IPS-18a (cell line): ENCODE results near the gene NAA80.

ENCODE experiments used
- H3K27ac ChIP-seq: one replicate; pipeline ENCODE4 v1.5.1; 2013; ENCODE audit warnings: low read length
- H3K27me3 ChIP-seq: one replicate; pipeline ENCODE4 v1.6.1; 2013; ENCODE audit warnings: mild to moderate bottlenecking, low read length; ENCODE audit not compliant: control insufficient read depth, insufficient read depth
- H3K36me3 ChIP-seq: one replicate; pipeline ENCODE4 v1.6.1; 2013; ENCODE audit warnings: low read depth, low read length; ENCODE audit not compliant: control insufficient read depth
- H3K4me1 ChIP-seq: one replicate; pipeline ENCODE4 v1.6.1; 2013; ENCODE audit warnings: low read depth, low read length; ENCODE audit not compliant: control insufficient read depth
- H3K4me3 ChIP-seq: one replicate; pipeline ENCODE4 v1.5.1; 2013; ENCODE audit warnings: low read length
- H3K9ac ChIP-seq: one replicate; pipeline ENCODE4 v1.6.1; 2013; ENCODE audit warnings: mild to moderate bottlenecking, low read length, moderate library complexity
- H3K9me3 ChIP-seq: one replicate; pipeline ENCODE4 v1.6.1; 2013; ENCODE audit warnings: low read depth, low read length; ENCODE audit not compliant: control insufficient read depth

The NAA80 gene

DNA sequence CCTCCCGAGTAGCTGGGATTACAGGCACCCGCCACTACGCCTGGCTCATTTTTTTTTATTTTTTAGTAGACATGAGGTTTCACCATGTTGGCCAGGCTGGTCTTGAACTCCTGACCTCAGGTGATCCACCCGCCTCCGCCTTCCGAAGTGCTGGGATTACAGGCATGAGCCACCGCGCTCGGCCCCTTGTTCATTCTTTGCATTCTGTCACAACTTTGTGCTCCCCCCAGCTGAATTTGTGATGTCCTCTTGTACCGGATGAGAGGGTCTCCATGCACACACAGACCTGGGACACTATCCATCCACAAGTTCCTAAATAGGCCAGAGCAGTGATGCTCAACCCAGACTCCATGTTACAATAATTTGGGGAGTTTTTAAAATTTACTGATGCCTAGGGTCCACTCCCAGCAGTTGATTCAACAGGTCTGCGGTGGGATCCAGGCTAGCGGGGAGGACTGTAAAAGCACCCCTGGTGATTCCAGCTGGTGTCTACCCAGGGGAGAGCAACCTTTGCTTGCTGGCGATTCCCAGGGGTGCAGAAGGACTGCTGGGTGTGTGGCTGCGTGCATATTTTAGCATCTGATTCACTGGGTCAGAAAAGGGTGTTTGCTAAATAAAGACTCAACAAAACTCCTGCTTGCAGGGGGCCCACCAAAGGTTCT is 40.4 kb upstream of the NAA80 start:
- Histone ChIP-seq H3K9ac (no peak overlapping the region), H3K27ac (no peak overlapping the region), H3K4me1 (peaks cover 5% of the 10 kb centered on the region), H3K27me3 (peaks cover 54% of the 10 kb centered on the region), H3K4me3 (no peak overlapping the region), H3K36me3 (no peaks in the 10 kb centered on the region), H3K9me3 (no peaks in the 10 kb centered on the region)

DNA sequence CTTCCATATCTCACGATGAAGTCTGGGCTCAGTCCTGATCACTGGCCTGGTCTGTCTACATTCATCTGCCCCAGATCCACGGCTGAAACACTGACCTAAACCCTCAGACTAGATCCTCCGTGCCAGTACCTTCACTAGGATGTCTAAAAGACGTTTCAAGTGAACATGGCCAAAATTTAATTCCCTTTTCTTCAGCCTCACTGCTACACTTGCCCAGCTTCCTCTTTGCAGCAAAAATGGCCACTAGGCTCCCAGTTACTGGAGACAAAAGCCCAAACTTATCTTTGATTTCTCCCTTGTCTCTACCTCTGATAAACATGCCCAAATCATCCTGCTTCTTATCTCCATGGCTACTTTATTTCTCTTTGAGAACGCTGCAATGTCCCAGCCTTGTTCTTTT is 39.8 kb upstream of the NAA80 start:
- H3K9ac ChIP-seq, result no peak overlapping the region
- no peak overlapping the region for H3K27ac ChIP-seq
- no peaks in the 10 kb centered on the region for H3K9me3 ChIP-seq
- no peaks in the 10 kb centered on the region for H3K36me3 ChIP-seq
- H3K27me3 ChIP-seq, result peaks cover 53% of the 10 kb centered on the region
- no peak overlapping the region for H3K4me3 ChIP-seq
- peaks cover 5% of the 10 kb centered on the region for H3K4me1 ChIP-seq

DNA sequence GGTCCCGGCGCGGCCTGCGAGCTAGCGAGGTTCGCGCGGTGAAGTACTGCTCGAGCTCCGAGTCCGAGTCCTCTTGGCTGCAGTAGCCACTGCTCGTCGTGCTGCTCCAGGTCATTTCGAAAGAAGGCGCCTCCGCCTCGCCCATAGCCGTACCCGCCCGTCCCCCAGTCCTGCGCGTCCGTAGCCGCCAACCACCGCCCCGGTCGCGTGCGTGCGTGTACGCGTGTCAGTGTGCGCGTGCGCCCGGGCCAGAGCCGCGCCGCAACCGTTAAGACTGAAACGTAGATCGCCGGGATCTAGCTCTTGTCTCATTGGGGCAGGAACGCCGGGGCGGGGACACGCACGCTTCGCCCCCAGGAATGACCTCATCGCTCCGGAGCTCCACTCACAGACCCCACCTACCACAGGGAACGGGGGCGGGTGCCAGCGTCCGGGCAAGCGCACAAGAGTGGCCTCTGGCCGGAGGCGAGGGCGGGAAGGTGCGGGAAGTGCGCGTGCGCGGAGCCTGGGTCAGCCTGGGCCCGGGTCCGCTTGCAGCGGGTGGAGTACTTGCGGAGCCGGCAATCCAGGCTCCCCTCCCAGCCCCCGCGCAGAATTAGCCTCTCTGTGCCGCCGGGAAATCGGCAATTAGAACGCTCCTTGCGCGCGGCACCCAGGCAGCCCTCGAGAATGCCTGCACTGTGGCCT is 38.1 kb upstream of the NAA80 start:
- Histone ChIP-seq H3K36me3 (peaks cover 1% of the 10 kb centered on the region), H3K27ac (peak overlapping the region; percentile 68), H3K4me1 (peaks cover 5% of the 10 kb centered on the region), H3K4me3 (peak overlapping the region; percentile 74), H3K9me3 (no peaks in the 10 kb centered on the region), H3K9ac (peak overlapping the region; percentile 81), H3K27me3 (peaks cover 41% of the 10 kb centered on the region)

- Histone ChIP-seq H3K27me3 (peaks cover 34% of the 10 kb centered on the region), H3K27ac (peak overlapping the region; percentile 24), H3K9me3 (no peaks in the 10 kb centered on the region), H3K9ac (peak overlapping the region; percentile 81), H3K4me3 (peak overlapping the region; percentile 74), H3K36me3 (peaks cover 8% of the 10 kb centered on the region), H3K4me1 (peaks cover 5% of the 10 kb centered on the region)
Measured at GRCh38 chr3:50336452-50337174, 37.4 kb upstream of the NAA80 start.

DNA sequence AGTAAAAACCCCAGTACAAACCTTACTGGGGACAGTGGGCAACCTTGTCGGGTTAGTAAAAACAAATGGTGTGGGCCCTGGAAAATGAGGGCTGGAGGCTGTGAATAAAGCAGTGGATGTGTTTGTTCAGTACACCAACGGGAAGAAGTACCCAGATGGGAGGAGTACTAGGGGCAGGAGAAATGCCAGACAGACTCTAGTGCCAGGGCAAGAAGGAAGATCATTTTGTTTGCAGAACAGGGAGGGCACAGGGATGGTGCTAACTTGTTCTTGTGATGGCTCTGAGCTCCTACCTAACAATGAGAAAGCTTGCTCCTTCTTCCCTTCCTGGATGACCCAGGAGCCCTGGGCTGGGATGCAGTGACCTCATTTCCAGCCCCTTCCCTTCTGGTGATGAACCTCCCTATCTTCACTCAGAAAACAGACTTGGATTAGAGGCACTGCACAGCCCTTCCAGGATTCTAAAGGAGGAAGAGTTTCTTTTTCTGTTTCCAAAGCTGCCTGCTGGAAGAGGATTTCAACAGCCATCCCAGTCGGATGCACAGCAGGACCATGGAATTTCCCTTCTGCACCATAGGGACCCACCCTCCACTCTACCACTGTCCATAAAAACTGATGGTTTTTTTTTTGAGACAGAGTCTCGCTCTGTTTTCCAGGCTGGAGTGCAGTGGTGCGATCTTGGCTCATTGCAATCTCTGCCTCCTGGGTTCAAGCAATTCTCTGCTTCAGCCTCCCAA is 35.3 kb upstream of the NAA80 start:
- Histone ChIP-seq H3K27me3 (peaks cover 13% of the 10 kb centered on the region), H3K36me3 (peaks cover 29% of the 10 kb centered on the region), H3K9me3 (no peaks in the 10 kb centered on the region), H3K9ac (no peak overlapping the region), H3K4me3 (no peak overlapping the region), H3K4me1 (peaks cover 5% of the 10 kb centered on the region), H3K27ac (no peak overlapping the region)

- H3K9me3 ChIP-seq, result no peaks in the 10 kb centered on the region
- peaks cover 30% of the 10 kb centered on the region for H3K36me3 ChIP-seq
- H3K9ac ChIP-seq, result no peak overlapping the region
- H3K27ac ChIP-seq, result no peak overlapping the region
- H3K27me3 ChIP-seq, result peaks cover 6% of the 10 kb centered on the region
- peaks cover 5% of the 10 kb centered on the region for H3K4me1 ChIP-seq
- no peak overlapping the region for H3K4me3 ChIP-seq
Measured at GRCh38 chr3:50333744-50334328, 34.6 kb upstream of the NAA80 start.

DNA sequence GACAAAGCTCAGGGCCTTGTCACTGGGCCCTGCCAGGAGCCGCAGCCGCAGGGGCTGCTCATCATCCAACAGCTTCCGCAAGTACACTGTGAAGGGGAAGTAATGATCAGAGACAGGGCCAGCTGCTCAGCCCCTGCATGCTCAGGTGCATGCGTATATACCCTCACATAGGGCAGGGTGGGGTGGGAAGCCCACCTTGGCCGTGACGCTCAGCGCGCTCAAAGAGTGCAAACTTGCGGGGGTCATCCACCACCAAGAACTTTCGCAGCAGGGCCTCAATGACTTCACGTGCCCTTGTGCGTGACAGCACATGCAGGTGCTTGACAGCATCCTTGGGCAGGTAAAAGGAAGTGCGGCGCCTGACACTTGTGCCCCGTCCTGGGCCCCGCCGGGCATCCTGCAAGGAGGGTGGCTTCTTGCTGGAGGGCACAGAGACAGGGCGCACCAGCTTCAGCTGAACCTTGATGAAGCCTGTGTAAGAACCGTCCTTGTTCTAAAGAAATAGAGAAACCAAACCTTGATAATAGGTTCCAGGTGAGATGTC is 32.2 kb upstream of the NAA80 start:
- Histone ChIP-seq H3K36me3 (peaks cover 30% of the 10 kb centered on the region), H3K9ac (no peak overlapping the region), H3K27ac (no peak overlapping the region)

GRCh38 chr3:50330330-50330729 is 31.1 kb upstream of the NAA80 start:
- Histone ChIP-seq H3K27ac (no peak overlapping the region), H3K9me3 (no peaks in the 10 kb centered on the region), H3K4me1 (peaks cover 7% of the 10 kb centered on the region), H3K9ac (no peak overlapping the region), H3K4me3 (no peak overlapping the region), H3K27me3 (no peaks in the 10 kb centered on the region), H3K36me3 (peaks cover 30% of the 10 kb centered on the region)

More for the DNA sequence above, 32.2 kb upstream of the NAA80 start:
- H3K4me3 ChIP-seq, result no peak overlapping the region
- H3K9me3 ChIP-seq, result no peaks in the 10 kb centered on the region
- H3K4me1 ChIP-seq, result peaks cover 11% of the 10 kb centered on the region
- no peaks in the 10 kb centered on the region for H3K27me3 ChIP-seq

DNA sequence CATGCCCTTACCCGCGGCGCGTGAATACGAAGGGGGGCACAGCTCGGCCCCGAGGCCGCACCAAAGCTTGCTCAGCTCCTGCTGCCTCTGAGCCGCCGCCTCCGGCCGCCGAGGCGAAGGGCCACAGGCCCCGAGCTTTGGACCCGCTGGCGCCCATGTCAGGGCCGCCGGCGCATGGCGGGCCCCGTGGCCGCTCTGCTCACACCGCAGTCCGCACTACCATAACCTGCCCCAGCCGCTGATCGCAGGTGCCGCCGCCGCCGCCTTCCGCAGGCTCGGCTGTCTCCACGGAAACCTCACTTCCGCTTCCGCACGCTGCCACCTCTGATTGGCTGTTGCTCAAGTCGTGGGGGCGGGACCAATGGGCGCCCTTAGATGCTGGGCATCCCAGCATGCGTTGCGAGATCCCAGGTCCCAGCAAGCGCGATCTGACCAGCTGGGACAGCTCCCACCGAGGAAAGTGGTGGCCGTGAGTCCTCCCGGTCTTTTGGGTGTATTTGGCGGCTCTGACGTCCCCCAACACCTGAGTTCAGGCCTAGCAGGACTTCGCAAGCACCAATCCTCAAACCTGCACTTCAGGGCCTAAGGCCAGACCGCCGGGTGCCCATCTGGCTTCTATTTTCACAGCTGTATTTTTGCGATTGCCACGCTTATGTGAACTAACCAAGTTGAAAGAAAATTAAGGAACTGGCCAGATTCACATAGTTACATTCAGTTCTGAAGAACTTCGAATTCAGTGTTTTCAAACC is 28.9 kb upstream of the NAA80 start, which contains the start of gene TUSC2:
TSS of gene TUSC2 (minus strand) at position 281 of the 749 bp plus-strand sequence. CDS start at position 157, 124 bp downstream.
- Histone ChIP-seq H3K4me1 (peaks cover 14% of the 10 kb centered on the region), H3K36me3 (peaks cover 30% of the 10 kb centered on the region), H3K27me3 (no peaks in the 10 kb centered on the region), H3K9ac (peak within 1 kb of the TSS; percentile 76), H3K27ac (peak within 1 kb of the TSS; percentile 13), H3K9me3 (no peaks in the 10 kb centered on the region), H3K4me3 (peak within 1 kb of the TSS; percentile 90)

GRCh38 chr3:50327129-50327528 is 27.9 kb upstream of the NAA80 start:
- H3K4me3 ChIP-seq, result peak overlapping the region; percentile 90
- H3K4me1 ChIP-seq, result peaks cover 18% of the 10 kb centered on the region
- no peak overlapping the region for H3K27ac ChIP-seq
- peak overlapping the region; percentile 76 for H3K9ac ChIP-seq
- peaks cover 26% of the 10 kb centered on the region for H3K36me3 ChIP-seq
- H3K9me3 ChIP-seq, result no peaks in the 10 kb centered on the region
- H3K27me3 ChIP-seq, result no peaks in the 10 kb centered on the region
